Gastrocnemius medialis (tissue), 4 donors: ENCODE measurements around the gene FKBP1B. TPM values are rescaled to one million over a fixed set of nuclear protein-coding genes. Genes with fewer than 3 reads are reported as not detected.

Experiments used
- ATAC-seq, 2 donors: fragments of 150-250 bp; one replicate each; pipeline ENCODE4 v1.9.1; 2016
- DNase-seq, 2 donors: peaks; one replicate each; pipeline ENCODE4 v3.0.0-alpha.2; 2019
- H3K27ac ChIP-seq, 4 donors: fragments of 200-600 bp; sonication (generic); 1 replicate in 1 of 4; 2 replicates in 3 of 4; pipeline ENCODE4 v1.5.1; 2016 to 2018; ENCODE audit warnings: mild to moderate bottlenecking in 2 of 4, moderate library complexity in 1 of 4
- H3K27me3 ChIP-seq, 3 donors: fragments of 200-600 bp; sonication (generic) in 2 of 3; 1 replicate in 1 of 3; 2 replicates in 2 of 3; pipeline versions ENCODE4 v1.5.1 to v1.6.0; 2016 to 2019; ENCODE audit warnings: mild to moderate bottlenecking in 1 of 3, moderate library complexity in 1 of 3
- H3K36me3 ChIP-seq, 2 donors: fragments of 200-600 bp; sonication (generic) in 1 of 2; one replicate each; pipeline ENCODE4 v1.5.1; 2017 to 2018
- H3K4me1 ChIP-seq, 2 donors: fragments of 200-600 bp; sonication (generic) in 1 of 2; one replicate each; pipeline ENCODE4 v1.5.1; 2016 to 2017; ENCODE audit warnings: mild to moderate bottlenecking in 2 of 2
- H3K4me3 ChIP-seq, 4 donors: fragments of 200-600 bp; sonication (generic) in 3 of 4; 1 replicate in 1 of 4; 2 replicates in 3 of 4; pipeline ENCODE4 v1.5.1; 2016 to 2019; ENCODE audit warnings: mild to moderate bottlenecking in 2 of 4
- H3K9me3 ChIP-seq, 3 donors: fragments of 200-600 bp; sonication (generic) in 2 of 3; 1 replicate in 1 of 3; 2 replicates in 2 of 3; pipeline ENCODE4 v1.5.1; 2016 to 2019
- CTCF ChIP-seq, 5 experiments: fragments of 450-650 bp in 3 of 5; fragments of 200-600 bp in 2 of 5; sonication (generic) in 2 of 5; IDR thresholded peaks in 4 of 5; conservative IDR thresholded peaks in 1 of 5; 1 replicate in 4 of 5; 2 replicates in 1 of 5; pipeline ENCODE4 v1.5.1; 2016 to 2019; ENCODE audit warnings: antibody characterized with exemption in 5 of 5, mild to moderate bottlenecking in 3 of 5, moderate library complexity in 3 of 5
- POLR2A ChIP-seq, 2 donors: fragments of 450-650 bp; IDR thresholded peaks; one replicate each; pipeline ENCODE4 v1.6.1; 2017; ENCODE audit warnings: antibody characterized with exemption in 2 of 2, mild to moderate bottlenecking in 2 of 2, moderate library complexity in 2 of 2
- in situ Hi-C, 4 donors: fragments of 200-750 bp; cut with MboI; loops; one replicate each; pipeline versions ENCODE4 v1.15.0 to v1.8.0; 2017; ENCODE audit warnings: low sequenced_read_pairs in 4 of 4
- intact Hi-C: fragments of 100-400 bp; cut with DNase I; formaldehyde crosslinking; loops from one replicate; pipeline ENCODE4 v1.15.1; 2023; ENCODE audit warnings: low total_unique reads
- total RNA-seq, 4 donors: library from RNA; depleted of rRNA; stranded (reverse); fragments of >200 nt; gene quantifications; one replicate each; pipeline versions ENCODE4 v1.1.0 to v1.2.3, GENCODE V29; 2016

Gene FKBP1B
- total RNA-seq, 4 donors from 2014 or later, result 0.91 to 2.9 (median 1.5) TPM; not detected in 1

GRCh38 chr2:24101992-24102391 lies 52.5 kb downstream of the FKBP1B start:
- TF ChIP-seq CTCF (IDR thresholded peaks at IDR 0.05 in 4 of 5, conservative IDR thresholded peaks at IDR 0.05 in 1 of 5), result no peak
- TF ChIP-seq POLR2A (IDR thresholded peaks at IDR 0.05), result no peak
- Histone ChIP-seq H3K4me3 (no peak overlapping the region), H3K27ac (no peak overlapping the region), H3K36me3 (no peaks in the 10 kb centered on the region), H3K4me1 (no peaks in the 10 kb centered on the region), H3K27me3 (no peaks in the 10 kb centered on the region), H3K9me3 (no peaks in the 10 kb centered on the region)
- DNase-seq, result no peak
- in situ Hi-C loops, result no loop called here
- no peak for ATAC-seq
- intact Hi-C loops, result no loop called here

- no peak for DNase-seq
- H3K36me3 ChIP-seq, result no peaks in the 10 kb centered on the region
- no peaks in the 10 kb centered on the region for H3K27me3 ChIP-seq
- H3K4me1 ChIP-seq, result no peaks in the 10 kb centered on the region
- no peak overlapping the region for H3K27ac ChIP-seq
- TF ChIP-seq CTCF (IDR thresholded peaks at IDR 0.05 in 4 of 5, conservative IDR thresholded peaks at IDR 0.05 in 1 of 5) (no peak), POLR2A (IDR thresholded peaks at IDR 0.05) (no peak)
- no peak for ATAC-seq
- no peaks in the 10 kb centered on the region for H3K9me3 ChIP-seq
- H3K4me3 ChIP-seq, result no peak overlapping the region
- in situ Hi-C loops (no loop called here), intact Hi-C loops (no loop called here)
These were observed 53.1 kb downstream of the FKBP1B start for GRCh38 chr2:24102677-24103076.

GRCh38 chr2:24104110-24104650 lies 54.6 kb downstream of the FKBP1B start:
- intact Hi-C loops, result no loop called here
- Histone ChIP-seq H3K27me3 (no peaks in the 10 kb centered on the region), H3K36me3 (no peaks in the 10 kb centered on the region), H3K27ac (no peak overlapping the region), H3K4me3 (no peak overlapping the region), H3K4me1 (no peaks in the 10 kb centered on the region), H3K9me3 (no peaks in the 10 kb centered on the region)
- ATAC-seq, result no peak
- no peak for DNase-seq
- in situ Hi-C loops, result no loop called here
- TF ChIP-seq POLR2A (IDR thresholded peaks at IDR 0.05) (no peak), CTCF (IDR thresholded peaks at IDR 0.05 in 4 of 5, conservative IDR thresholded peaks at IDR 0.05 in 1 of 5) (no peak)

- Histone ChIP-seq H3K36me3 (no peaks in the 10 kb centered on the region), H3K9me3 (no peaks in the 10 kb centered on the region), H3K27me3 (no peaks in the 10 kb centered on the region), H3K27ac (no peak overlapping the region), H3K4me1 (no peaks in the 10 kb centered on the region), H3K4me3 (no peak overlapping the region)
- intact Hi-C loops (no loop called here), in situ Hi-C loops (no loop called here)
- no peak for TF ChIP-seq CTCF (IDR thresholded peaks at IDR 0.05 in 4 of 5, conservative IDR thresholded peaks at IDR 0.05 in 1 of 5)
- TF ChIP-seq POLR2A (IDR thresholded peaks at IDR 0.05), result no peak
- ATAC-seq (no peak), DNase-seq (no peak)
These were observed 55.4 kb downstream of the FKBP1B start for GRCh38 chr2:24104906-24105305.

- no peak overlapping the region for H3K27ac ChIP-seq
- no peaks in the 10 kb centered on the region for H3K9me3 ChIP-seq
- H3K36me3 ChIP-seq, result no peaks in the 10 kb centered on the region
- in situ Hi-C loops (no loop called here), intact Hi-C loops (no loop called here)
- TF ChIP-seq POLR2A (IDR thresholded peaks at IDR 0.05) (no peak), CTCF (IDR thresholded peaks at IDR 0.05 in 4 of 5, conservative IDR thresholded peaks at IDR 0.05 in 1 of 5) (no peak)
- no peak for DNase-seq
- H3K27me3 ChIP-seq, result no peaks in the 10 kb centered on the region
- no peaks in the 10 kb centered on the region for H3K4me1 ChIP-seq
- H3K4me3 ChIP-seq, result no peak overlapping the region
- no peak for ATAC-seq
These were observed 56.3 kb downstream of the FKBP1B start for GRCh38 chr2:24105816-24106215.
